CD4-positive, alpha-beta T cell treated with Interleukin-1 beta for 1 hour (primary cell): ENCODE data around the gene BRIX1.
"Not testable (repeated sequence)": the region's sequence is repeated elsewhere in the genome, so short reads cannot be mapped to it uniquely, and the experiment has no call there.

ENCODE experiments used
- DNase-seq, 2 donors: peaks; one replicate each; pipeline ENCODE4 v3.0.0-alpha.2; 2020 to 2022

The BRIX1 gene

DNA sequence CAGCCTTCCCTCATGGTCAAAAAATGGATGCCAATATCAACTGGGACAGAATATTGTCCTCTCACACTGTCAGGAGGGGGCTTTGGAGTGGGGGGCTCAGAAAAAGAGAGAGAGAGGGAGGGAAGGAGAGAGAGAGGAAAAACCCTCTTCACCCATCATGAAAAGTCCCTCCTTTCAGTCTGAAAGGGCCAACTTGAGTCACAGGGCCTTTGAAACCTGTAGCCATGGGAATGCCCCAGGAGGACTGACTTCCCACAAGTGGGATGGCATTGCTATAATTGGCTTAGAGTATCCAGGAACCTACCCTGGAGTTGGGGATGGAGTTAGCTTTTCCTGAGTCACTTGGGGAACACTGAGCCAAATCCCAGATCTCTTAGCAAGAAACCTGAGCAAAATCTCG, 55.0 kb downstream of the BRIX1 start:
- DNase-seq, result no peak

DNA sequence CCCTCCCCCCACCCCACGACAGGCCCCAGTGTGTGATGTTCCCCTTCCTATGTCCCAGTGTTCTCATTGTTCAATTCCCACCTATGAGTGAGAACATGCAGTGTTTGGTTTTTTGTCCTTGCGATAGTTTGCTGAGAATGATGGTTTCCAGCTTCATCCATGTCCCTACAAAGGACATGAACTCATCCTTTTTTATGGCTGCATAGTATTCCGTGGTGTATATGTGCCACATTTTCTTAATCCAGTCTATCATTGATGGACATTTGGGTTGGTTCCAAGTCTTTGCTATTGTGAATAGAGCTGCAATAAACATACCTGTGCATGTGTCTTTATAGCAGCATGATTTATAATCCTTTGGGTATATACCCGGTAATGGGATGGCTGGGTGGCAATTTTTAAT, 56.1 kb downstream of the BRIX1 start:
- not testable (repeated sequence) for DNase-seq
